22Rv1 (cell line): ENCODE measurements around the gene SLC39A9.

Experiments used
- ZFX ChIP-seq: fragments of 450-650 bp; IDR thresholded peaks from 2 replicates; pipeline ENCODE4 v1.6.1; 2017; ENCODE audit warnings: antibody characterized with exemption, borderline replicate concordance
- TF ChIP-seq, protein P1 (sequence below): fragments of 450-650 bp; IDR thresholded peaks from 2 replicates; pipeline ENCODE4 v1.5.1; 2017; ENCODE audit warnings: mild to moderate bottlenecking

GRCh38 chr14:69401841-69402240, 3.3 kb downstream of the SLC39A9 start:
- TF ChIP-seq, protein P1, sequence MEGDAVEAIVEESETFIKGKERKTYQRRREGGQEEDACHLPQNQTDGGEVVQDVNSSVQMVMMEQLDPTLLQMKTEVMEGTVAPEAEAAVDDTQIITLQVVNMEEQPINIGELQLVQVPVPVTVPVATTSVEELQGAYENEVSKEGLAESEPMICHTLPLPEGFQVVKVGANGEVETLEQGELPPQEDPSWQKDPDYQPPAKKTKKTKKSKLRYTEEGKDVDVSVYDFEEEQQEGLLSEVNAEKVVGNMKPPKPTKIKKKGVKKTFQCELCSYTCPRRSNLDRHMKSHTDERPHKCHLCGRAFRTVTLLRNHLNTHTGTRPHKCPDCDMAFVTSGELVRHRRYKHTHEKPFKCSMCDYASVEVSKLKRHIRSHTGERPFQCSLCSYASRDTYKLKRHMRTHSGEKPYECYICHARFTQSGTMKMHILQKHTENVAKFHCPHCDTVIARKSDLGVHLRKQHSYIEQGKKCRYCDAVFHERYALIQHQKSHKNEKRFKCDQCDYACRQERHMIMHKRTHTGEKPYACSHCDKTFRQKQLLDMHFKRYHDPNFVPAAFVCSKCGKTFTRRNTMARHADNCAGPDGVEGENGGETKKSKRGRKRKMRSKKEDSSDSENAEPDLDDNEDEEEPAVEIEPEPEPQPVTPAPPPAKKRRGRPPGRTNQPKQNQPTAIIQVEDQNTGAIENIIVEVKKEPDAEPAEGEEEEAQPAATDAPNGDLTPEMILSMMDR, result no peak
- TF ChIP-seq ZFX, result no peak
